Renal pelvis (tissue), 4 donors: Measurements from ENCODE around the gene R3HDM2. TPM values are rescaled to one million over a fixed set of nuclear protein-coding genes. Genes with fewer than 3 reads are reported as not detected.
"Not testable (repeated sequence)": the region's sequence is repeated elsewhere in the genome, so short reads cannot be mapped to it uniquely, and the experiment has no call there.

Experiments used
- DNase-seq: peaks from one replicate; pipeline ENCODE4 v3.0.0-alpha.2; 2013
- polyA plus RNA-seq, 3 donors: library from polyadenylated mRNA; unstranded; fragments of 120-200 nt; gene quantifications; one replicate each; pipeline ENCODE4 v1.2.1, GENCODE V29; 2013; ENCODE audit not compliant: insufficient read length in 3 of 3

The R3HDM2 gene
- polyA plus RNA-seq, 3 donors = 58.3 to 97.0 (median 88.7) TPM

- no peak for DNase-seq
Observed at GRCh38 chr12:57428965-57429364, 1.9 kb downstream of the R3HDM2 start.

GRCh38 chr12:57426948-57427347 lies 3.9 kb downstream of the R3HDM2 start:
- not testable (repeated sequence) for DNase-seq

- DNase-seq = no peak
Observed at GRCh38 chr12:57420482-57420881, 10.4 kb downstream of the R3HDM2 start.

GRCh38 chr12:57419495-57419894 lies 11.3 kb downstream of the R3HDM2 start:
- no peak for DNase-seq

- DNase-seq = no peak
Observed at GRCh38 chr12:57418255-57418654, 12.6 kb downstream of the R3HDM2 start.

GRCh38 chr12:57416039-57416996 lies 14.5 kb downstream of the R3HDM2 start:
- no peak for DNase-seq

GRCh38 chr12:57415088-57415487 lies 15.8 kb downstream of the R3HDM2 start:
- DNase-seq = no peak

- not testable (repeated sequence) for DNase-seq
Observed at GRCh38 chr12:57414160-57414559, 16.7 kb downstream of the R3HDM2 start.

- DNase-seq = no peak
Observed at GRCh38 chr12:57410534-57410933, 20.3 kb downstream of the R3HDM2 start.

GRCh38 chr12:57404966-57405640 lies 25.7 kb downstream of the R3HDM2 start:
- DNase-seq = no peak

GRCh38 chr12:57402156-57402555 lies 28.7 kb downstream of the R3HDM2 start:
- DNase-seq = not testable (repeated sequence)

GRCh38 chr12:57401165-57401564 lies 29.7 kb downstream of the R3HDM2 start:
- DNase-seq = no peak

- not testable (repeated sequence) for DNase-seq
Observed at GRCh38 chr12:57399718-57400463, 31.0 kb downstream of the R3HDM2 start.

GRCh38 chr12:57397441-57397840 lies 33.4 kb downstream of the R3HDM2 start:
- no peak for DNase-seq

- no peak for DNase-seq
Observed at GRCh38 chr12:57395121-57395520, 35.7 kb downstream of the R3HDM2 start.

- no peak for DNase-seq
Observed at GRCh38 chr12:57390174-57390573, 40.7 kb downstream of the R3HDM2 start.

- DNase-seq = no peak
Observed at GRCh38 chr12:57389033-57389432, 41.8 kb downstream of the R3HDM2 start.

- DNase-seq = no peak
Observed at GRCh38 chr12:57388425-57388824, 42.4 kb downstream of the R3HDM2 start.

- no peak for DNase-seq
Observed at GRCh38 chr12:57386187-57386720, 44.6 kb downstream of the R3HDM2 start.

- no peak for DNase-seq
Observed at GRCh38 chr12:57385586-57385985, 45.3 kb downstream of the R3HDM2 start.

- DNase-seq = no peak
Observed at GRCh38 chr12:57384478-57384877, 46.4 kb downstream of the R3HDM2 start.

GRCh38 chr12:57381693-57382220 lies 49.1 kb downstream of the R3HDM2 start:
- no peak for DNase-seq
